C4-2B (cell line): ENCODE measurements around the gene SLC25A29.
A peak's percentile ranks its signal among the peaks of the same experiment; 100 is the strongest.

Source experiments
- H3K27ac ChIP-seq: fragments of 450-650 bp; 2 replicates; pipeline ENCODE4 v1.5.1; 2017
- ZFX ChIP-seq: fragments of 450-650 bp; IDR thresholded peaks from 2 replicates; pipeline ENCODE4 v1.6.1; 2017
- TF ChIP-seq, protein P1 (sequence below): fragments of 450-650 bp; conservative IDR thresholded peaks from 2 replicates; pipeline ENCODE4 v1.5.1; 2017; ENCODE audit warnings: mild to moderate bottlenecking

Gene SLC25A29

DNA sequence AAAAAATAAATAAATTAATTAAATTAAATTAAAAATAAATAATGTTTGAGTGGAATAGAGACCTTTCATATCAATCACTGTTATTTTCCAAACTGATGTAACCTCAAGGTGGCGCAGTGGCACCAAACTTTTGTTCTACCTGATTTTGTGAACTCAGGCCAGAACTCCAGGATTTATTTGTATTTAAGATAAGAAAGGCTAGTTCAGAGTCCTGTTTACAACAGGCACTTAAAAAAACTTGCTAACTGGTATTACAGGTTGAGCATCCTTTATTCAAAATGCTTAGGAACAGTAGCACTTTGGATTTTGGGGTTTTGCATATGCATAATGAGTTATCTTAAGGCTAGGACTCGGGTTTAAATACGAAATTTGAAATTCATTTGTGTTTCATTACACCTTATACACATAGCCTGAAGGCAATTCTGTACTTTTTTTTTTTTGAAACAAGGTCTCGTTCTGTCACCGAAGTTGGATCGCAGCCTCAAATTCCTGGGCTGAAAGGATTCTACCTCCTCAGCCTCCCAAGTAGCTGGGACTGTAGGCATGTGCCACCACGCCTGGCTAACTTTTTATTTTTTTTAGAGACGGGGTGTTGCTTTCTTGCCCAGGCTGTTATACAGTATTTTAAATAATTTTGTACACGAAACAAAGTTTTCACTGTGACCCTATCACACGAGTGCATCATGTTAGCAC lies 34.9 kb downstream of the SLC25A29 start:
- TF ChIP-seq, protein P1, sequence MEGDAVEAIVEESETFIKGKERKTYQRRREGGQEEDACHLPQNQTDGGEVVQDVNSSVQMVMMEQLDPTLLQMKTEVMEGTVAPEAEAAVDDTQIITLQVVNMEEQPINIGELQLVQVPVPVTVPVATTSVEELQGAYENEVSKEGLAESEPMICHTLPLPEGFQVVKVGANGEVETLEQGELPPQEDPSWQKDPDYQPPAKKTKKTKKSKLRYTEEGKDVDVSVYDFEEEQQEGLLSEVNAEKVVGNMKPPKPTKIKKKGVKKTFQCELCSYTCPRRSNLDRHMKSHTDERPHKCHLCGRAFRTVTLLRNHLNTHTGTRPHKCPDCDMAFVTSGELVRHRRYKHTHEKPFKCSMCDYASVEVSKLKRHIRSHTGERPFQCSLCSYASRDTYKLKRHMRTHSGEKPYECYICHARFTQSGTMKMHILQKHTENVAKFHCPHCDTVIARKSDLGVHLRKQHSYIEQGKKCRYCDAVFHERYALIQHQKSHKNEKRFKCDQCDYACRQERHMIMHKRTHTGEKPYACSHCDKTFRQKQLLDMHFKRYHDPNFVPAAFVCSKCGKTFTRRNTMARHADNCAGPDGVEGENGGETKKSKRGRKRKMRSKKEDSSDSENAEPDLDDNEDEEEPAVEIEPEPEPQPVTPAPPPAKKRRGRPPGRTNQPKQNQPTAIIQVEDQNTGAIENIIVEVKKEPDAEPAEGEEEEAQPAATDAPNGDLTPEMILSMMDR = peak; percentile 83
- no peak for TF ChIP-seq ZFX
- peak overlapping the region; percentile 53 for H3K27ac ChIP-seq

DNA sequence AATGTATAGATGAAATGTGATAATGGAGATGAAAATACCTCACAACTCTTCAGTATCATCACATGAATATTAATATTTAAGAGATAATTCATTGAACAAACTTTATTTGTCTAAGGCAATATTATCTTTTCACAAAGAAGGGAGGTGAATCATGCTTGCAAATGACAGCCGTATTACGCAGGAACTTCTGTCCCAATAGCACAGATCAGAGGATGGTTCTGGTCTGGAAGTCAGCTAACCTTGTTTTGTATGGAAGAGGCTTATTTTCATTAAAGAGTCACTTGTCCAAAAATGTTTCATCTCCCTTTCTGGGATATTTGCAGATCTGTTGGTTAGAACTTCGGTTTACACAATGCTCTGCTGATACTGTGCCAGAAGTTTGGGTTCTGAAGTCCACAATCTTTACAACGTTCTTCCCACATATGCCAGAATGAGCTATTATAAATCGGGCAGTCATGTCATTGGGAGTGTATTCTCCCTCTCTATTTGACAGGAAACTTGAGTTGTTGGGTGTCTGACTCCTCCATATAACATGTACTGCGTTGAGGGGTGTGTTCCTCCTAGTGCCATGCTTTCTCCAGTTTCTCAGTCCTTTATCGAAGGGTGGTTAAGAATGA lies 37.5 kb downstream of the SLC25A29 start:
- no peak overlapping the region for H3K27ac ChIP-seq
- TF ChIP-seq ZFX = no peak
- TF ChIP-seq, protein P1 = no peak

- H3K27ac ChIP-seq = no peak overlapping the region
- TF ChIP-seq ZFX = no peak
- TF ChIP-seq, protein P1 = no peak
Observed at GRCh38 chr14:100267990-100268389, 38.3 kb downstream of the SLC25A29 start.

DNA sequence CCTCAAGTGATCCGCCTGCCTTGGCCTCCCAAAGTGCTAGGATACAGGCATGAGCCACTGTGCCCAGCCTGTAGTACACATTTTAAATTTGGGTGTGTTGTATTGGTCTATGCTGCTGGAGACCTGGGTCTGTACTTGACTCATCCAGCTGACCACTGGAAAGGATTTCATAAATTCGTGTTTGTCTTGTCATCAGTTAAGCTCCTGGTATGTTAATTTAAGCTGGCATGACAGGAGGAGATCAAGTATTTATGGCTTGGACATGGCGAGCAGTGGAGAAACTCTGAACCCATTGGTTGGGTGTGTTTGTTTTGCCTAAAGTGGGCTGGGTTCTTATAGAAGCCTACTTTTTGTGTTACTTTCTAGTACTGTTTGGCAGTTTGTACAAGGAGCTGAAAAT lies 43.1 kb downstream of the SLC25A29 start:
- TF ChIP-seq, protein P1 = no peak
- TF ChIP-seq ZFX = no peak
- no peak overlapping the region for H3K27ac ChIP-seq

DNA sequence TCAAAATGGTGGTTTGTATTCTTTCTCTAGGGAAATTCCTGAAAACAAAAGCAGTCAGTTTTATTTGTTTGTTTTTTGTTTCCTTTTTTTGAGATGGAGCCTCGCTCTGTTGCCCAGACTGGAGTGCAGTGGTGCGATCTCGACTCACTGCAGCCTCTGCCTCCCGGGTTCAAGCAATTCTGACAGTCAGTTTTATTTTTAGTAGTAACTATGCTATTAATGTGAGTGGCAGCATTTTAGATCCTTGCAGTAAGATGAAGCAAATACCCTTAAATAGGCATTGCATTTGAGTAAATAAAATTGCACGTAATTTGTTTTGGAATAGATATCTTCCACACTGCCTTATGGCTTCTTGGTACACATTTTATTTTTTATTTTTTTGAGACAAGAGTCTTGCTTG lies 43.7 kb downstream of the SLC25A29 start:
- H3K27ac ChIP-seq = no peak overlapping the region
- TF ChIP-seq ZFX = no peak
- TF ChIP-seq, protein P1 = no peak

GRCh38 chr14:100261621-100262020 lies 44.6 kb downstream of the SLC25A29 start:
- TF ChIP-seq, protein P1 = no peak
- no peak for TF ChIP-seq ZFX
- no peak overlapping the region for H3K27ac ChIP-seq

DNA sequence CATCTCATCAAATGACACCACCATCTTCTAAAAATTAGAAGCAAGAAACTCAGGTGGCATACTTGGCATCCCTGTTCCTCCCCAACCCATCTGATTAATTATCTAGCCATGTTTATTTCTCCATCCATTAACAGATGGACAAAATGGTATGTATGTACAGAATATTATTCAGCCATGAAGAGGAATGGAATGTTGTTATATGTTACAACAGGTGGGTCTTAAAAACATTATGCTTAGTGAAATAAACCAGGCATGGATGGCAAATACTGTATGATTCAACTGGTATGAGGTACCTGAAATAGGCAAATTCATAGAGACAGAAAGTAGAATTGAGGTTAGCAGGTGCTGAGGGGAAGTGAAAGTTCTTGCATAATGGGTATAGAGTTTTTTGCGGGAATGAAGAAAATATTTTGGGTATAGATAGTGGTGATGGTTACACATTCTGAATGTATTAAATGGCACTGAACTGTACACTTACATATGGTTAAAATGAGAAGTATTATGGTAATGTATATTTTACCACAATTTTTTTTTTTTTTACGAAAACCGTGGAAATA lies 49.8 kb downstream of the SLC25A29 start:
- TF ChIP-seq ZFX = no peak
- TF ChIP-seq, protein P1 = no peak
- no peak overlapping the region for H3K27ac ChIP-seq
